Fibroblast of mammary gland (primary cell): Measurements from ENCODE around the gene ACTC1.

Source experiments
- DNase-seq: peaks from one replicate; pipeline ENCODE4 v3.0.0-alpha.2; 2010; ENCODE audit warnings: low read depth
- H3K4me3 ChIP-seq: 2 replicates; pipeline ENCODE4 v1.5.1; 2011; ENCODE audit warnings: low read depth, mild to moderate bottlenecking, low read length, moderate library complexity; ENCODE audit not compliant: control insufficient read depth
- CTCF ChIP-seq: conservative IDR thresholded peaks from 2 replicates; pipeline ENCODE4 v1.5.1; 2011; ENCODE audit warnings: low read depth, low read length, inconsistent platforms; ENCODE audit not compliant: control insufficient read depth, insufficient read depth

ACTC1 gene

GRCh38 chr15:34754171-34754601 is 41.2 kb downstream of the ACTC1 start:
- TF ChIP-seq CTCF: no peak
- H3K4me3 ChIP-seq: no peak overlapping the region
- no peak for DNase-seq

GRCh38 chr15:34753236-34753894 is 42.0 kb downstream of the ACTC1 start:
- DNase-seq: peak; percentile 63
- H3K4me3 ChIP-seq: no peak overlapping the region
- TF ChIP-seq CTCF: no peak

GRCh38 chr15:34749691-34750090 is 45.7 kb downstream of the ACTC1 start:
- DNase-seq: no peak
- TF ChIP-seq CTCF: no peak
- no peak overlapping the region for H3K4me3 ChIP-seq
